Breast epithelium (tissue), 3 donors: Measurements from ENCODE around the gene CATSPER3.

Experiments
- POLR2A ChIP-seq: fragments of 450-650 bp; IDR thresholded peaks from one replicate; pipeline ENCODE4 v1.6.1; 2016; ENCODE audit warnings: antibody characterized with exemption, mild to moderate bottlenecking, moderate library complexity
- POLR2AphosphoS5 ChIP-seq, 3 donors: sonication (generic); formaldehyde crosslinking; IDR thresholded peaks; one replicate each; pipeline ENCODE4 v1.6.1; 2017; ENCODE audit warnings: antibody characterized with exemption in 3 of 3
- TF ChIP-seq, protein P1 (sequence below), 3 donors: fragments of 450-650 bp; IDR thresholded peaks; one replicate each; pipeline ENCODE4 v1.5.1; 2016 to 2017; ENCODE audit warnings: antibody characterized with exemption in 3 of 3, mild to moderate bottlenecking in 3 of 3, moderate library complexity in 3 of 3

GRCh38 chr5:135055396-135055795 is 87.7 kb downstream of the CATSPER3 start:
- TF ChIP-seq, protein P1, sequence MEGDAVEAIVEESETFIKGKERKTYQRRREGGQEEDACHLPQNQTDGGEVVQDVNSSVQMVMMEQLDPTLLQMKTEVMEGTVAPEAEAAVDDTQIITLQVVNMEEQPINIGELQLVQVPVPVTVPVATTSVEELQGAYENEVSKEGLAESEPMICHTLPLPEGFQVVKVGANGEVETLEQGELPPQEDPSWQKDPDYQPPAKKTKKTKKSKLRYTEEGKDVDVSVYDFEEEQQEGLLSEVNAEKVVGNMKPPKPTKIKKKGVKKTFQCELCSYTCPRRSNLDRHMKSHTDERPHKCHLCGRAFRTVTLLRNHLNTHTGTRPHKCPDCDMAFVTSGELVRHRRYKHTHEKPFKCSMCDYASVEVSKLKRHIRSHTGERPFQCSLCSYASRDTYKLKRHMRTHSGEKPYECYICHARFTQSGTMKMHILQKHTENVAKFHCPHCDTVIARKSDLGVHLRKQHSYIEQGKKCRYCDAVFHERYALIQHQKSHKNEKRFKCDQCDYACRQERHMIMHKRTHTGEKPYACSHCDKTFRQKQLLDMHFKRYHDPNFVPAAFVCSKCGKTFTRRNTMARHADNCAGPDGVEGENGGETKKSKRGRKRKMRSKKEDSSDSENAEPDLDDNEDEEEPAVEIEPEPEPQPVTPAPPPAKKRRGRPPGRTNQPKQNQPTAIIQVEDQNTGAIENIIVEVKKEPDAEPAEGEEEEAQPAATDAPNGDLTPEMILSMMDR (IDR thresholded peaks at IDR 0.05) = no peak
- TF ChIP-seq POLR2A (no peak), POLR2AphosphoS5 (IDR thresholded peaks at IDR 0.05) (no peak)
